Measurements from ENCODE around the gene GASK1A.

DNA sequence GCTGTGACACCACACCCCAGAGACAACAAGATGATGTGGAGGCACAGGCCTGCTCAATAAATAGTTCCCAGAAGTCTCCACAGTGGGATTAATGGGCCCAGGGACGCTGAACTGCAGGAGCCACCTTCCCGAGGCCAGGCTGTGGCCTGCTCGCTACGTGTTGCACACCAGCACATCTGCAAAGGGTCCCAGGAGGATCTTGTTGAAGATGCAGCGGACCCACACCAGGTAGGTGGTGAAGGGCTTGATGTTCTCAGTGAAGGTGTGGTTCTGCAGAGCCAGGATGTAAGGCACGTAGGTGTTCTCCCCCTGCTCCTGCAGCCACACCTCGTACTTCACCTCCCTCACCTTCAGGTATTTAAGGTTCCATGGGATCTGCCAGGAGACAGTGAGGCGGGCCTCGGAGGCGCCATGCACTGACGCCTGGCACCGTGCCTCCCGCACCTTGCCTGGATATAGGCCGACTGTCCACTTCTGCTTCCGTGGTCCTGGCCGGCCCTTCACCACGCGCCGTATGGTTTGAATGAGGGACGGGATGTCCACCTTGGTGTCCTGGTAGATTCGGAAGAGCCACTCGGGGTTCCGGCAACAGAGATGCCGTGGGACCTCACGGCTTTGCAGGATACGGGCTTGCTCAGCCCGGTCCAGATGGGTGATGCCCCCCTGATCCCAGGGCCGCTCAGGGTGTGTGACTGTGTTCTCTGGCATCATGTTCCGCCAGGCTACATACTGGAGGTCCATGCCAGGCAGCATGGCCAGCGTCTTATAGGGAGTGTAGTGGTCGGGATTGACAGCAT, 100.6 kb downstream of the GASK1A start:
- TF ChIP-seq CTCF (IDR thresholded peaks at IDR 0.05) (no peak), POLR2A (IDR thresholded peaks at IDR 0.05) (no peak)

All from heart left ventricle (tissue), 13 donors.